Measurements from ENCODE around the gene GNAS-AS1. TPM values are rescaled to one million over a fixed set of nuclear protein-coding genes. Genes with fewer than 3 reads are reported as not detected.

GNAS-AS1 gene
- total RNA-seq, 1 donor from 2014 or later, result not detected

DNA sequence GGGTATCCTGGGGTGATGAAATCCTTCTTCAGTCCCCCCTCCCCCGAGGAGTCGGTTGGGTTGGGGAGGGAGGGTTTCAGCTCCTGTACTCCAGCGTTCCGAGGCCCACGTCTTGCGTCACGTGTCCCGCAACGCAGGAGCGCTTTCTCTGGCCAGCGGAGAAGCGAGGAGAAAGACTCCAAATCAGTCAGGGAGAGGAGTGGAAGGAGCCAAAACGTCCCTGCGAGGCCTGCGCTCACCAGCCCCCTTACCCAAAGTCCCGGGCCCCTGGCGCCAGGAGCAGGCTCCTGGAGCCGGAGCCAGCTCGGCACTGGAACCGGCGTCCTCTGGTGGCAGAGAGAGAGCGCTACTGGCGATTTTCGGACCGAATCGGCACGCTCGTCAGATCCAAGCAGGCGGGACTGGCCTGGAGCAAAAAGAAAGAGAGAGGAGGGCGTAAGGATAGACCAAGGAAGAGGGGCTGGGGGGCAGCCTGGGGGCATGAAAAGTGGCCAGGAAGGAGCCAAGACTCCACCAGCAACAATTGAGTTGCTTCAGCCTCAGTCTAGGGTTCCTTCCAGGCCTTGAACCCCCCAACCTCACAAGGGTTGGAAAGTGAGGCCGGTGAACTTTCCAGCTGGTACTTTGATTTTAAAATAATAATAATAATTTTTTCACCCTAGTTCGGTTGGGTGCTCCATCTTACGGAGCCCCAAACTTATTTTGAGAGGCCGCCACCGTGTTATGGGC, 2.0 kb upstream of the GNAS-AS1 start, which contains the start of gene GNAS:
Gene GNAS (plus strand): TSS at position 174 of the 729 bp plus-strand sequence.
- Histone ChIP-seq H3K4me3 (peak within 1 kb of the TSS; percentile 4 to 65), H3K27me3 (peaks cover 3% of the 10 kb centered on the region), H3K27ac (no peak within 1 kb of the TSS), H3K9me3 (no peaks in the 10 kb centered on the region), H3K4me1 (peaks cover 0 to 5% of the 10 kb centered on the region in 2 donors), H3K36me3 (no peaks in the 10 kb centered on the region)
- no peak for DNase-seq (ENCODE audit: low spot score in 2 of 2)
- intact Hi-C loops (cut with DNase I), result loop anchor here (10.0 kb wide), 1 partner anchor 618 kb away; no protein-coding TSS in a partner anchor
- TF ChIP-seq, protein P1, sequence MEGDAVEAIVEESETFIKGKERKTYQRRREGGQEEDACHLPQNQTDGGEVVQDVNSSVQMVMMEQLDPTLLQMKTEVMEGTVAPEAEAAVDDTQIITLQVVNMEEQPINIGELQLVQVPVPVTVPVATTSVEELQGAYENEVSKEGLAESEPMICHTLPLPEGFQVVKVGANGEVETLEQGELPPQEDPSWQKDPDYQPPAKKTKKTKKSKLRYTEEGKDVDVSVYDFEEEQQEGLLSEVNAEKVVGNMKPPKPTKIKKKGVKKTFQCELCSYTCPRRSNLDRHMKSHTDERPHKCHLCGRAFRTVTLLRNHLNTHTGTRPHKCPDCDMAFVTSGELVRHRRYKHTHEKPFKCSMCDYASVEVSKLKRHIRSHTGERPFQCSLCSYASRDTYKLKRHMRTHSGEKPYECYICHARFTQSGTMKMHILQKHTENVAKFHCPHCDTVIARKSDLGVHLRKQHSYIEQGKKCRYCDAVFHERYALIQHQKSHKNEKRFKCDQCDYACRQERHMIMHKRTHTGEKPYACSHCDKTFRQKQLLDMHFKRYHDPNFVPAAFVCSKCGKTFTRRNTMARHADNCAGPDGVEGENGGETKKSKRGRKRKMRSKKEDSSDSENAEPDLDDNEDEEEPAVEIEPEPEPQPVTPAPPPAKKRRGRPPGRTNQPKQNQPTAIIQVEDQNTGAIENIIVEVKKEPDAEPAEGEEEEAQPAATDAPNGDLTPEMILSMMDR (IDR thresholded peaks at IDR 0.05), result peak; percentile 41 to 71 (median 60)

- H3K27ac ChIP-seq, result no peak overlapping the region
- no peaks in the 10 kb centered on the region for H3K36me3 ChIP-seq
- intact Hi-C loops (cut with DNase I), result loop anchor here (10.0 kb wide), 1 partner anchor 617 kb away; no protein-coding TSS in a partner anchor
- no peak for DNase-seq (ENCODE audit: low spot score in 2 of 2)
- peaks cover 3% of the 10 kb centered on the region for H3K27me3 ChIP-seq
- peak overlapping the region; percentile 4 to 65 for H3K4me3 ChIP-seq
- H3K9me3 ChIP-seq, result no peaks in the 10 kb centered on the region
- TF ChIP-seq, protein P1 (IDR thresholded peaks at IDR 0.05), result no peak
- peaks cover 0 to 5% of the 10 kb centered on the region in 2 donors for H3K4me1 ChIP-seq
Measured at GRCh38 chr20:58851969-58852458, 1.3 kb upstream of the GNAS-AS1 start.

DNA sequence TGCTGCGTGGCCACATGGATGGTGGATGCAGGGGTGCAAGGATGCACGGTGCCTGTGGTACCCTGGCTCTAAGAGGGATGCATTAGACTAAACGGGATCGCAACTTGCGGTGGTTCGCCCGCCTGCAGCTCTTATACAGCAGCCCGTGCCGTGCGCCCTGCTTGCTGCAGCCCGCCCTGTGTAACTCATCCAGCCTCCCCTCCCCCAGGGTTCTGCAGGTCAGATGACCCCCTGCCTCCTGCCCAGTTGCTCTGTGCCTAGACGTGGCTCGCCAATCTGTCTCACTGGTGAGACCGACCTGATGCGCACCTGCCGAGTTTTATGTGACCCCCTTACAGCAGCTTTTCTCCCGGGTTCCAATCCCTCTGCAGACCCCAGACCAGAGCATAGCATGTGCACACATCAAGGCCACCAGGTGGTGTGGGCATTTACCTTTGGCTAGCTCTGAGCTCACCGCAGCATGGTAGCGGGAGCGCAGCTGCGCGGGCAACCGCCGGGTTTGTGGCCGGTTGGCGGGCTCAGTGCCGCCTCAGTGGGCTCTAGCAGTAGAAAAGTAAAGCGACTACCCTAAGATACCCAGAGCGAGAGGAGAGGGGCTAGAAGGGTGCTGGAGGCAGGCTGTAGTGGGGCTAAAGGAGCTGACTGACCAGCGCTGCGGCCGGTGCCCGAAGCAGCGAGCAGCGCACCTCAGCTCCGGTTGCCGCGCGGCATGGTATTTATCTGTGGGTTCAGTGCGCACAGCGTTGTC, 693 bp upstream of the GNAS-AS1 start:
- TF ChIP-seq, protein P1 (IDR thresholded peaks at IDR 0.05), result no peak
- peak overlapping the region; percentile 4 to 65 for H3K4me3 ChIP-seq
- no peaks in the 10 kb centered on the region for H3K9me3 ChIP-seq
- H3K4me1 ChIP-seq, result peaks cover 0 to 5% of the 10 kb centered on the region in 2 donors
- no peak for DNase-seq (ENCODE audit: low spot score in 2 of 2)
- intact Hi-C loops (cut with DNase I), result loop anchor here (10.0 kb wide), 1 partner anchor 617 kb away; no protein-coding TSS in a partner anchor
- H3K36me3 ChIP-seq, result no peaks in the 10 kb centered on the region
- no peak overlapping the region for H3K27ac ChIP-seq
- peaks cover 3% of the 10 kb centered on the region for H3K27me3 ChIP-seq

GRCh38 chr20:58847463-58847862, 3.2 kb downstream of the GNAS-AS1 start:
- intact Hi-C loops (cut with DNase I), result no loop called here
- H3K4me3 ChIP-seq, result no peak overlapping the region
- DNase-seq (ENCODE audit: low spot score in 2 of 2), result no peak
- no peak overlapping the region for H3K27ac ChIP-seq
- no peaks in the 10 kb centered on the region for H3K9me3 ChIP-seq
- TF ChIP-seq, protein P1 (IDR thresholded peaks at IDR 0.05), result no peak
- H3K27me3 ChIP-seq, result no peaks in the 10 kb centered on the region
- no peaks in the 10 kb centered on the region for H3K36me3 ChIP-seq
- no peaks in the 10 kb centered on the region for H3K4me1 ChIP-seq

- Histone ChIP-seq H3K4me1 (no peaks in the 10 kb centered on the region), H3K36me3 (no peaks in the 10 kb centered on the region), H3K9me3 (no peaks in the 10 kb centered on the region), H3K27me3 (no peaks in the 10 kb centered on the region), H3K27ac (no peak overlapping the region), H3K4me3 (no peak overlapping the region)
- TF ChIP-seq, protein P1 (IDR thresholded peaks at IDR 0.05), result no peak
- no peak for DNase-seq (ENCODE audit: low spot score in 2 of 2)
- intact Hi-C loops (cut with DNase I), result no loop called here
Measured at GRCh38 chr20:58845706-58846105, 5.0 kb downstream of the GNAS-AS1 start.

All from ascending aorta (tissue), 2 donors.